ENCODE data around the gene DPP7. TPM values are rescaled to one million over a fixed set of nuclear protein-coding genes. Genes with fewer than 3 reads are reported as not detected.

Gene DPP7
- total and polyA plus RNA-seq, 2 experiments from 2014 or later, result 19.7 to 26.8 TPM

DNA sequence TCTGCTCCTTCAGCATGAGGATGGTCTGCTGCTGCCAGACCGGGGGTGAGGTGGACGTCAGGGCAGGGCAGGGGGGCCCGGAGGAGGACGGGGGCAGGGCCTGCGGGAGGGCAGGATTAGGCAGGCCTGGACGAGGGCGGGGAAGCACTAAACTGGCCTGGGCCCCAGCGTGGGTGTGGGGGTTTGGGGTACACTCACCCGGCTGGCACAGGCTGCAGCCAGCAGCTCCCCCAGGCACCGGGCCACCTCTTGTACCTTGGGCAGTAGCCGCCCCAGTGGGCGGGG, 49.7 kb downstream of the DPP7 start:
- Histone ChIP-seq H3K27me3 (ENCODE audit: insufficient read depth) (peaks cover 12% of the 10 kb centered on the region; the same call in 1 of the 2 replicates), H3K27ac (ENCODE audit: low read depth) (no peak overlapping the region), H3K79me2 (replicated peaks; ENCODE audit: insufficient read depth) (peaks cover 10% of the 10 kb centered on the region; the same call in 1 of the 2 replicates), H3F3A (replicated peaks; ENCODE audit: low read depth) (peaks cover 7% of the 10 kb centered on the region; the same call in 1 of the 2 replicates), H3K4me3 (no peak overlapping the region), H4K20me1 (replicated peaks; ENCODE audit: insufficient read depth) (peaks cover 11% of the 10 kb centered on the region; the same call in 1 of the 2 replicates), H3K4me1 (ENCODE audit: insufficient read depth) (peaks cover 12% of the 10 kb centered on the region; the same call in 1 of the 2 replicates), H3K4me2 (no peak overlapping the region), H2AFZ (no peak overlapping the region), H3K9me2 (ENCODE audit: insufficient read depth) (no peaks in the 10 kb centered on the region), H3K36me3 (ENCODE audit: insufficient read depth) (no peaks in the 10 kb centered on the region; the same call in 1 of the 2 replicates)
- H3K4me3 Mint-ChIP-seq, result no peak overlapping the region
- no peak for ATAC-seq
- peaks cover 10% of the 10 kb centered on the region for H3K4me1 Mint-ChIP-seq
- H3K9me3 Mint-ChIP-seq, result no peaks in the 10 kb centered on the region
- H3K27ac Mint-ChIP-seq, result no peak overlapping the region
- H3K36me3 Mint-ChIP-seq (ENCODE audit: low read depth), result no peaks in the 10 kb centered on the region; the same call in 2 of the 3 replicates
- peaks cover 3% of the 10 kb centered on the region for H3K27me3 Mint-ChIP-seq (ENCODE audit: insufficient read depth, low read depth, poor library complexity)
- TF ChIP-seq EZH2phosphoT487 (IDR thresholded peaks at IDR 0.05; ENCODE audit: unreplicated experiment) (no peak), ZNF114 (CRISPR knock-in tag; IDR thresholded peaks at IDR 0.05) (no peak), EZH2 (IDR thresholded peaks at IDR 0.05; ENCODE audit: low read depth, unreplicated experiment) (no peak), ZNF331 (CRISPR knock-in tag; IDR thresholded peaks at IDR 0.05; ENCODE audit: low read depth) (no peak)
- DNase-seq (ENCODE audit: low spot score), result no peak

- H4K20me1 ChIP-seq (replicated peaks; ENCODE audit: insufficient read depth), result peaks cover 11% of the 10 kb centered on the region; the same call in 1 of the 2 replicates
- Mint-ChIP-seq H3K4me3 (no peak overlapping the region), H3K9me3 (no peaks in the 10 kb centered on the region), H3K4me1 (peaks cover 10% of the 10 kb centered on the region), H3K36me3 (ENCODE audit: low read depth) (no peaks in the 10 kb centered on the region; the same call in 2 of the 3 replicates), H3K27ac (no peak overlapping the region), H3K27me3 (ENCODE audit: insufficient read depth, low read depth, poor library complexity) (peaks cover 3% of the 10 kb centered on the region)
- no peaks in the 10 kb centered on the region; the same call in 1 of the 2 replicates for H3K36me3 ChIP-seq (ENCODE audit: insufficient read depth)
- no peak overlapping the region for H3K4me3 ChIP-seq
- no peak overlapping the region for H3K27ac ChIP-seq (ENCODE audit: low read depth)
- no peaks in the 10 kb centered on the region for H3K9me2 ChIP-seq (ENCODE audit: insufficient read depth)
- H2AFZ ChIP-seq, result no peak overlapping the region
- H3K79me2 ChIP-seq (replicated peaks; ENCODE audit: insufficient read depth), result peaks cover 10% of the 10 kb centered on the region; the same call in 1 of the 2 replicates
- peaks cover 12% of the 10 kb centered on the region; the same call in 1 of the 2 replicates for H3K4me1 ChIP-seq (ENCODE audit: insufficient read depth)
- DNase-seq (ENCODE audit: low spot score), result peak; percentile 82
- peak; percentile 72 for ATAC-seq
- no peak overlapping the region for H3K4me2 ChIP-seq
- peaks cover 7% of the 10 kb centered on the region; the same call in 1 of the 2 replicates for H3F3A ChIP-seq (replicated peaks; ENCODE audit: low read depth)
- peaks cover 7% of the 10 kb centered on the region; the same call in 1 of the 2 replicates for H3K27me3 ChIP-seq (ENCODE audit: insufficient read depth)
- TF ChIP-seq, protein P1, sequence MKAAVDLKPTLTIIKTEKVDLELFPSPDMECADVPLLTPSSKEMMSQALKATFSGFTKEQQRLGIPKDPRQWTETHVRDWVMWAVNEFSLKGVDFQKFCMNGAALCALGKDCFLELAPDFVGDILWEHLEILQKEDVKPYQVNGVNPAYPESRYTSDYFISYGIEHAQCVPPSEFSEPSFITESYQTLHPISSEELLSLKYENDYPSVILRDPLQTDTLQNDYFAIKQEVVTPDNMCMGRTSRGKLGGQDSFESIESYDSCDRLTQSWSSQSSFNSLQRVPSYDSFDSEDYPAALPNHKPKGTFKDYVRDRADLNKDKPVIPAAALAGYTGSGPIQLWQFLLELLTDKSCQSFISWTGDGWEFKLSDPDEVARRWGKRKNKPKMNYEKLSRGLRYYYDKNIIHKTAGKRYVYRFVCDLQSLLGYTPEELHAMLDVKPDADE (IDR thresholded peaks at IDR 0.05), result no peak
- TF ChIP-seq STAT1 (IDR thresholded peaks at IDR 0.05; ENCODE audit: unreplicated experiment) (no peak), ZNF462 (CRISPR knock-in tag; IDR thresholded peaks at IDR 0.05) (no peak), POLR2AphosphoS5 (IDR thresholded peaks at IDR 0.05; ENCODE audit: low read depth) (no peak; the same call in 1 of the 2 replicates), NANOG (IDR thresholded peaks at IDR 0.05; ENCODE audit: borderline replicate concordance) (no peak), JUNB (IDR thresholded peaks at IDR 0.05; ENCODE audit: unreplicated experiment) (no peak), CREB1 (CRISPR knock-in tag; IDR thresholded peaks at IDR 0.05; ENCODE audit: low read depth) (peak; percentile 41; the same call in 1 of the 2 replicates), EZH2 (IDR thresholded peaks at IDR 0.05; ENCODE audit: low read depth, unreplicated experiment) (no peak)
- TF ChIP-seq, protein P2, sequence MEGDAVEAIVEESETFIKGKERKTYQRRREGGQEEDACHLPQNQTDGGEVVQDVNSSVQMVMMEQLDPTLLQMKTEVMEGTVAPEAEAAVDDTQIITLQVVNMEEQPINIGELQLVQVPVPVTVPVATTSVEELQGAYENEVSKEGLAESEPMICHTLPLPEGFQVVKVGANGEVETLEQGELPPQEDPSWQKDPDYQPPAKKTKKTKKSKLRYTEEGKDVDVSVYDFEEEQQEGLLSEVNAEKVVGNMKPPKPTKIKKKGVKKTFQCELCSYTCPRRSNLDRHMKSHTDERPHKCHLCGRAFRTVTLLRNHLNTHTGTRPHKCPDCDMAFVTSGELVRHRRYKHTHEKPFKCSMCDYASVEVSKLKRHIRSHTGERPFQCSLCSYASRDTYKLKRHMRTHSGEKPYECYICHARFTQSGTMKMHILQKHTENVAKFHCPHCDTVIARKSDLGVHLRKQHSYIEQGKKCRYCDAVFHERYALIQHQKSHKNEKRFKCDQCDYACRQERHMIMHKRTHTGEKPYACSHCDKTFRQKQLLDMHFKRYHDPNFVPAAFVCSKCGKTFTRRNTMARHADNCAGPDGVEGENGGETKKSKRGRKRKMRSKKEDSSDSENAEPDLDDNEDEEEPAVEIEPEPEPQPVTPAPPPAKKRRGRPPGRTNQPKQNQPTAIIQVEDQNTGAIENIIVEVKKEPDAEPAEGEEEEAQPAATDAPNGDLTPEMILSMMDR (conservative IDR thresholded peaks at IDR 0.05; ENCODE audit: low read depth in 2 of 2), result peak; percentile 79 to 92
Measured at GRCh38 chr9:137064027-137064879, 50.3 kb downstream of the DPP7 start.
